HuH-7 (cell line): ENCODE data around the gene ZNF296.
A peak's percentile ranks its signal among the peaks of the same experiment; 100 is the strongest.

ENCODE experiments used
- DNase-seq: peaks from one replicate; pipeline ENCODE4 v3.0.0; 2011; ENCODE audit warnings: low spot score

ZNF296 gene

GRCh38 chr19:45082170-45082569 lies 5.9 kb upstream of the ZNF296 start:
- no peak for DNase-seq

- DNase-seq = no peak
These were observed 3.7 kb upstream of the ZNF296 start for GRCh38 chr19:45079911-45080370.

- peak; percentile 81 for DNase-seq
These were observed 3.0 kb upstream of the ZNF296 start, which contains the start of gene GEMIN7 for GRCh38 chr19:45079063-45079910. GEMIN7 (plus strand) TSS chr19:45079260; CDS start chr19:45090115, 10,855 bp downstream.

GRCh38 chr19:45078390-45079062 lies 2.2 kb upstream of the ZNF296 start:
- DNase-seq = no peak

GRCh38 chr19:45076851-45077730 lies 813 bp upstream of the ZNF296 start:
- no peak for DNase-seq

- DNase-seq = peak; percentile 81
These were observed 813 bp downstream of the ZNF296 start for GRCh38 chr19:45075301-45076028.

GRCh38 chr19:45074744-45075300 lies 1.5 kb downstream of the ZNF296 start:
- no peak for DNase-seq

GRCh38 chr19:45071969-45072790 lies 4.1 kb downstream of the ZNF296 start:
- no peak for DNase-seq

- DNase-seq = no peak
These were observed 4.7 kb downstream of the ZNF296 start for GRCh38 chr19:45071545-45071938.

GRCh38 chr19:45070861-45071544 lies 5.3 kb downstream of the ZNF296 start:
- no peak for DNase-seq

- no peak for DNase-seq
These were observed 6.1 kb downstream of the ZNF296 start for GRCh38 chr19:45070214-45070613.

- no peak for DNase-seq
These were observed 7.2 kb downstream of the ZNF296 start for GRCh38 chr19:45069056-45069455.

GRCh38 chr19:45068041-45068440 lies 8.2 kb downstream of the ZNF296 start:
- DNase-seq = no peak

GRCh38 chr19:45066921-45067661 lies 9.2 kb downstream of the ZNF296 start:
- no peak for DNase-seq

- DNase-seq = no peak
These were observed 12.2 kb downstream of the ZNF296 start for GRCh38 chr19:45063851-45064801.

GRCh38 chr19:45061965-45062364 lies 14.3 kb downstream of the ZNF296 start:
- no peak for DNase-seq

- DNase-seq = peak; percentile 91
These were observed 16.9 kb downstream of the ZNF296 start for GRCh38 chr19:45059258-45059965.
